Natural killer cell (primary cell): ENCODE results near the gene LRR1. TPM values are rescaled to one million over a fixed set of nuclear protein-coding genes. Genes with fewer than 3 reads are reported as not detected.
A peak's percentile ranks its signal among the peaks of the same experiment; 100 is the strongest.
"Not testable (repeated sequence)": the region's sequence is repeated elsewhere in the genome, so short reads cannot be mapped to it uniquely, and the experiment has no call there.

Experiments used
- ATAC-seq, 3 donors: fragments of 150-1000 bp in 2 of 3; fragments of 200-7000 bp in 1 of 3; cut with Tn5 transposase; 1 replicate in 1 of 3; 2 replicates in 2 of 3; pipeline ENCODE4 v1.10.0; 2021; ENCODE audit warnings: mild to moderate bottlenecking in 2 of 3, moderate library complexity in 2 of 3
- DNase-seq, 2 donors: peaks; one replicate each; pipeline versions ENCODE4 v3.0.0 to v3.0.0-alpha.2; 2013 to 2021; ENCODE audit warnings: mixed read lengths in 1 of 2
- H3K27ac ChIP-seq: one replicate; pipeline ENCODE4 v1.5.1; 2013; ENCODE audit warnings: mild to moderate bottlenecking, low read length
- H3K27me3 ChIP-seq: one replicate; pipeline ENCODE4 v1.6.1; 2013; ENCODE audit warnings: low read length; ENCODE audit not compliant: control insufficient read depth, insufficient read depth
- H3K36me3 ChIP-seq: one replicate; pipeline ENCODE4 v1.6.1; 2013; ENCODE audit warnings: low read length; ENCODE audit not compliant: control insufficient read depth, insufficient read depth
- H3K4me1 ChIP-seq: one replicate; pipeline ENCODE4 v1.6.1; 2013; ENCODE audit warnings: low read length; ENCODE audit not compliant: control insufficient read depth, insufficient read depth
- H3K4me3 ChIP-seq: one replicate; pipeline ENCODE4 v1.5.1; 2013; ENCODE audit warnings: low read length
- H3K9me3 ChIP-seq: one replicate; pipeline ENCODE4 v1.6.1; 2013; ENCODE audit warnings: low read length; ENCODE audit not compliant: control insufficient read depth, insufficient read depth
- H3K27ac Mint-ChIP-seq, 2 donors: one replicate each; pipeline ENCODE4 v1.8.0; 2022; ENCODE audit warnings: mild to moderate bottlenecking in 2 of 2, mixed read lengths in 2 of 2, moderate library complexity in 1 of 2
- H3K27me3 Mint-ChIP-seq, 2 donors: one replicate each; pipeline ENCODE4 v1.8.0; 2022; ENCODE audit warnings: low read depth in 2 of 2, mixed read lengths in 2 of 2
- H3K36me3 Mint-ChIP-seq: one replicate; pipeline ENCODE4 v1.8.0; 2022; ENCODE audit warnings: mixed read lengths
- H3K4me1 Mint-ChIP-seq, 2 donors: one replicate each; pipeline ENCODE4 v1.8.0; 2022; ENCODE audit warnings: mixed read lengths in 2 of 2
- H3K4me3 Mint-ChIP-seq: one replicate; pipeline ENCODE4 v1.8.0; 2022; ENCODE audit warnings: mild to moderate bottlenecking, moderate library complexity, mixed read lengths
- H3K9me3 Mint-ChIP-seq, 2 donors: one replicate each; pipeline ENCODE4 v1.8.0; 2022; ENCODE audit warnings: mixed read lengths in 2 of 2
- CTCF ChIP-seq: fragments of 200-600 bp; IDR thresholded peaks from one replicate; pipeline ENCODE4 v1.8.0; 2022; ENCODE audit warnings: antibody characterized with exemption
- whole genome bisulfite sequencing: methylation state at CpG from one replicate; pipeline ENCODE4 v1.1.7; 2013; ENCODE audit warnings: missing lambda C conversion rate; ENCODE audit not compliant: insufficient coverage; 5-methylcytosine and 5-hydroxymethylcytosine counted together
- intact Hi-C: fragments of 100-400 bp; cut with micrococcal nuclease; formaldehyde crosslinking; loops from one replicate; pipeline ENCODE4 v1.14.2; 2022
- total RNA-seq, 4 donors: library from RNA; stranded (reverse); fragments of 120-200 nt in 1 of 4; gene quantifications; one replicate each; pipeline versions ENCODE4 v1.2.3 to v1.2.4, GENCODE V29; 2013 to 2022

The LRR1 gene
- total RNA-seq, 3 donors from 2014 or later (not counting 1 experiment from before 2014, with no cell fraction given), result 8.1 to 11.7 (median 8.7) TPM

- no peak for DNase-seq
- 97% methylated on average over 8 of the region's 8 CpGs for WGBS
- no peaks in the 10 kb centered on the region for H3K27me3 ChIP-seq
- H3K4me3 ChIP-seq, result no peak overlapping the region
- H3K9me3 ChIP-seq, result no peaks in the 10 kb centered on the region
- no peak for TF ChIP-seq CTCF
- H3K36me3 ChIP-seq, result peaks cover 10% of the 10 kb centered on the region
- intact Hi-C loops, result no loop called here
- Mint-ChIP-seq H3K27me3 (no peaks in the 10 kb centered on the region), H3K27ac (no peak overlapping the region), H3K9me3 (no peaks in the 10 kb centered on the region), H3K36me3 (no peaks in the 10 kb centered on the region), H3K4me1 (no peaks in the 10 kb centered on the region), H3K4me3 (no peak overlapping the region)
- peaks cover 1% of the 10 kb centered on the region for H3K4me1 ChIP-seq
- ATAC-seq, result no peak
- H3K27ac ChIP-seq, result no peak overlapping the region
Observed at GRCh38 chr14:49612671-49613070, 13.9 kb downstream of the LRR1 start.

- Histone ChIP-seq H3K4me3 (no peak overlapping the region), H3K9me3 (no peaks in the 10 kb centered on the region), H3K36me3 (peaks cover 16% of the 10 kb centered on the region), H3K27ac (no peak overlapping the region), H3K4me1 (peaks cover 6% of the 10 kb centered on the region), H3K27me3 (no peaks in the 10 kb centered on the region)
- no peak for TF ChIP-seq CTCF
- 100% methylated on average over 1 of the region's 2 CpGs for WGBS
- Mint-ChIP-seq H3K9me3 (no peaks in the 10 kb centered on the region), H3K4me1 (peaks cover 12% of the 10 kb centered on the region in 2 donors), H3K4me3 (no peak overlapping the region), H3K36me3 (peaks cover 12% of the 10 kb centered on the region), H3K27me3 (no peaks in the 10 kb centered on the region), H3K27ac (no peak overlapping the region)
- DNase-seq (no peak), ATAC-seq (no peak)
- intact Hi-C loops, result no loop called here
Observed at GRCh38 chr14:49614196-49614595, 15.5 kb downstream of the LRR1 start.

GRCh38 chr14:49615776-49616175 lies 17.0 kb downstream of the LRR1 start:
- ATAC-seq, result no peak
- DNase-seq, result no peak
- Histone ChIP-seq H3K27me3 (no peaks in the 10 kb centered on the region), H3K9me3 (no peaks in the 10 kb centered on the region), H3K4me3 (no peak overlapping the region), H3K27ac (no peak overlapping the region), H3K36me3 (peaks cover 16% of the 10 kb centered on the region), H3K4me1 (peaks cover 13% of the 10 kb centered on the region)
- Mint-ChIP-seq H3K4me1 (peaks cover 17 to 24% of the 10 kb centered on the region in 2 donors), H3K36me3 (peaks cover 12% of the 10 kb centered on the region), H3K4me3 (no peak overlapping the region), H3K27me3 (no peaks in the 10 kb centered on the region), H3K27ac (peak overlapping the region in 1 of 2 donors; percentile 31), H3K9me3 (no peaks in the 10 kb centered on the region)
- 94% methylated on average over 6 of the region's 6 CpGs for WGBS
- TF ChIP-seq CTCF, result no peak
- intact Hi-C loops, result no loop called here

GRCh38 chr14:49617852-49618519 lies 19.2 kb downstream of the LRR1 start:
- no peaks in the 10 kb centered on the region for H3K9me3 Mint-ChIP-seq

GRCh38 chr14:49619273-49619672 lies 20.5 kb downstream of the LRR1 start:
- H3K4me1 Mint-ChIP-seq, result peaks cover 39 to 55% of the 10 kb centered on the region in 2 donors
- H3K27ac Mint-ChIP-seq, result peak overlapping the region; percentile 99
- 76% methylated on average over 19 of the region's 19 CpGs for WGBS
- H3K36me3 Mint-ChIP-seq, result peaks cover 12% of the 10 kb centered on the region
- DNase-seq, H3K27me3 ChIP-seq, H3K27me3 Mint-ChIP-seq, H3K9me3 ChIP-seq, intact Hi-C loops, H3K9me3 Mint-ChIP-seq, ATAC-seq: not testable (repeated sequence)
- Histone ChIP-seq H3K27ac (peak overlapping the region; percentile 95), H3K4me3 (peak overlapping the region; percentile 83), H3K4me1 (peaks cover 29% of the 10 kb centered on the region), H3K36me3 (peaks cover 20% of the 10 kb centered on the region)
- peak overlapping the region; percentile 98 for H3K4me3 Mint-ChIP-seq

More at GRCh38 chr14:49617852-49618519, 19.2 kb downstream of the LRR1 start:
- Histone ChIP-seq H3K27ac (peak overlapping the region; percentile 6), H3K36me3 (peaks cover 20% of the 10 kb centered on the region), H3K9me3 (no peaks in the 10 kb centered on the region), H3K4me1 (peaks cover 23% of the 10 kb centered on the region), H3K4me3 (no peak overlapping the region), H3K27me3 (no peaks in the 10 kb centered on the region)
- WGBS, result 86% methylated on average over 6 of the region's 6 CpGs
- Mint-ChIP-seq H3K27ac (peak overlapping the region; percentile 99), H3K4me3 (peak overlapping the region; percentile 98), H3K4me1 (peaks cover 35 to 43% of the 10 kb centered on the region in 2 donors), H3K27me3 (no peaks in the 10 kb centered on the region), H3K36me3 (peaks cover 12% of the 10 kb centered on the region)
- ATAC-seq, result no peak
- intact Hi-C loops, result no loop called here
- no peak for DNase-seq
- no peak for TF ChIP-seq CTCF
